Measurements from ENCODE around the gene ZBED4.

ZBED4 gene

DNA sequence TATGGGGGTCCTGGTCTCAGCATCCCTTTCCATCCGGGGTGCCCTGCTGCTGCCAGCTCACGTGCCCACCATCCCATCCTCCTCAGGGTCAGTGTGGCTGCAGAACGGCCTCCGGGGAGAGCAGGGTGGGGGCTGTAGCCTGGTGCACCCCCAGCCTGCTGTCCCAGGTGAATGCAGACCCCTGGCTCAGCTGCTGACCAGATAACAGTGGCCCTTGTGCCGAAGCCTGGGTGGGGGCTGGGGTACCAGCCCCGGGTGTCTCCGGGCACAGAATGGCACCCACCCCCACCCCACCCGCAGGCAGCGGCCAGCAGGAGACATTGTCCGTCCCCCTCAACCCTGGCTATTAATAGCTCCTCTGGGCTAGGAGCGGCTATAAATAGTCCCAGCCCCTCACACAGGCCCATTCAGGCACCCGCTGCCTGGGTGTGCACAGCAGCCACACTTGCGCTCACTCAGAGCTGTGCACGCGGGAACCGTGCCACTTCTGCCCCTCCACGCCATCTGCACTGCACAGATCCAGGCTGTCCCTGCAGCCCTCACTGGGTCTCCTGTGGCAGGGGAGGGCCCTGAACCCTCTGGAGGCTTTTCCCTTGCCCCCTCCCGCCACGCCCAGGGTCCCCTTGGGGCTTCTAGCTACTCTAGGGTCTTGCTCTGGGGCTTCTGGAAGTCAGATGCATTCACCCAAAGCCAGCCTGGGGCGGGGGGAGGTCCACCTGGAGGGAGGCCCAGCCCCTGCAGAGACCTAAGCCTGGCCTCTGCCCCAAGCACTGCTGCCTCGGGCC is 83.5 kb downstream of the ZBED4 start:
- DNase-seq (ENCODE audit: low read depth): no peak

DNA sequence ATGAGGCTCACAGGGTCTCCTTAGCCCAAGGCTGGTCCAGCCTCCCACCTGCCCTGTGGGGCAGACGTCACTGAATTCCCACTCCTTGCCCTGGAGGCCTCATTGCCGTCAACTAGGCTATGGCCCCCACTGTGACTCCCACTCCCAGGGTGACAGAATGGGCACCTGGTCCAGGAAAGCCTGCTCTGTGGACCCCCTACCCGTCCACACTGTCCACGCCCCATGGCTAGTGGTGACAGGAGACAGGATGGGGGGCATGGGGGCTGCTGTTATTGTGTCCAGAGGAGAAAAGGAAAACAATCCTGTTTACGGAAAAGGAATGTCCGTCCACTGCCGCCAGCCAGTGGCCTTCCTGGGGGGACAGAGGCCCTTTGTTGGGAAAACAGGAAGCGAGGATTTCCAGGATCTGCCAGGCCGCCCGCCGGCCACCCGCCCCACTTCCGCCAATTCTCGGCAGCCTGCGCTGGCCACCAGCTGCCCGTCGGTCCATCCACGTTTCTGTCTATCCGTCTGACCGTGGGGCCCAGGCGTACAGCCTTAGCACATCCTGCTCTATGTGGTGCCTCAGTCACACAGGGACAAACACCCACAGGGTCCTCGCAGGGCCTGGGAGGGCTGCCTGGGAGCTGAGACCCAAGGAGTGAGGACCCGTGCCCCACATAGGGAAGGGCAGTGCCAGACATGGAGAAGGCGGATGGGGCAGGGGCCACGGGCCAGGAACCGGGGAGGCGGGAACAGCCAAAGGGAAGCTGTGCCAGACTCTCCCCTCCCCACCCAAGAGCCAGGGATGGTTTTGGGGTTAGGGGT is 84.3 kb downstream of the ZBED4 start:
- DNase-seq (ENCODE audit: low read depth): no peak

GRCh38 chr22:49938565-49939136 is 85.0 kb downstream of the ZBED4 start:
- DNase-seq (ENCODE audit: low read depth): no peak
